ENCODE data around the gene WHAMM. TPM values are rescaled to one million over a fixed set of nuclear protein-coding genes. Genes with fewer than 3 reads are reported as not detected.

Gene WHAMM
- total and polyA plus RNA-seq, 2 of the 4 experiments (the other 2 are of a cell fraction): 1.4 to 4.1 TPM

DNA sequence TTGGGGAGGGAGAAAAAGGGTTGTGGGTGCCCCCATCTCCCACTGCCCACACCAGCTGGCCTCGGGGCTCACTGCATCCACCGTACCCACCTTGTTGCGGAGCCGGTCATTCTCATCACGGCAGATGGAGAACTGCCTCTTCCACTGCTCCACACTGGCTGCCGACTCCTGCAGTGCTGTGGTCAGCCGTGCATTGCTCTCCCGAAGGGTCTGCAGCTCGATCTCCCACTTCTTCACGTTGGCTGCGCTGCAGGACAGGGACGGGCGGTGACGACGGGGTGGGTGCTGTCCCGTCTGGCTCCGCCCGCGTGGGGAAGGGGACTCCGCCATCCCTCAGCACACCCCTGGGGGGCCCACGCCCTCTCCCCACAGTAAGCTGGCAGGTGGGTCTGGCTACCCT lies 45.1 kb downstream of the WHAMM start:
- Histone ChIP-seq H2BK15ac (ENCODE audit: low read depth, low read length) (no peak overlapping the region), H3K23ac (ENCODE audit: low read depth, low read length) (no peak overlapping the region), H2BK120ac (ENCODE audit: low read depth, low read length) (no peak overlapping the region), H3K27me3 (ENCODE audit: control insufficient read depth, insufficient read depth, low read length) (no peaks in the 10 kb centered on the region), H3K4me3 (ENCODE audit: insufficient read depth, low read depth, low read length) (no peak overlapping the region), H4K20me1 (ENCODE audit: insufficient read depth, low read length) (no peaks in the 10 kb centered on the region), H4K5ac (ENCODE audit: low read depth, low read length) (no peak overlapping the region), H3K4ac (ENCODE audit: low read depth, low read length) (no peak overlapping the region), H2AFZ (replicated peaks; ENCODE audit: low read length, poor library complexity) (no peak overlapping the region), H4K8ac (ENCODE audit: low read depth in 2 of 2, low read length in 2 of 2) (no peak overlapping the region), H3K4me1 (ENCODE audit: control insufficient read depth, insufficient read depth, low read length) (peaks cover 9% of the 10 kb centered on the region; the same call in 1 of the 2 replicates), H3K14ac (replicated peaks; ENCODE audit: low read depth, low read length) (no peak overlapping the region), H3K79me1 (ENCODE audit: low read depth in 1 of 2, low read length in 2 of 2) (no peaks in the 10 kb centered on the region), H3K36me3 (ENCODE audit: control insufficient read depth, insufficient read depth, low read length) (no peaks in the 10 kb centered on the region), H3K9ac (ENCODE audit: low read depth, low read length) (no peak overlapping the region), H3K18ac (ENCODE audit: low read depth, low read length) (no peak overlapping the region), H3K27ac (ENCODE audit: insufficient read depth, low read length) (no peak overlapping the region), H2AK9ac (replicated peaks; ENCODE audit: low read depth, low read length, poor library complexity) (no peak overlapping the region), H2AK5ac (ENCODE audit: low read depth, low read length) (no peak overlapping the region), H3K9me1 (ENCODE audit: insufficient read depth, low read length) (no peaks in the 10 kb centered on the region; the same call in 1 of the 2 replicates), H3K9me3 (ENCODE audit: control insufficient read depth, insufficient read depth, low read length) (no peaks in the 10 kb centered on the region), H2BK20ac (ENCODE audit: low read depth, low read length) (no peak overlapping the region), H4K91ac (ENCODE audit: insufficient read depth, low read depth, low read length) (no peak overlapping the region), H3K56ac (ENCODE audit: extremely low read depth, insufficient read depth, low read length) (no peak overlapping the region), H3K4me2 (ENCODE audit: low read depth, low read length) (no peak overlapping the region), H2BK5ac (ENCODE audit: low read depth, low read length, poor library complexity, severe bottlenecking) (no peak overlapping the region)
- dilution Hi-C loops (cut with HindIII; ENCODE audit: low sequenced_read_pairs, unreplicated experiment): no loop called here
- intact Hi-C loops (cut with micrococcal nuclease): loop anchor here (10.0 kb wide), 1 partner anchor 100 kb away; the partner anchor contains the start of gene HOMER2
- no TSS peak for BruUV-seq (replicated peaks)
- in situ Hi-C loops (cut with MboI; ENCODE audit: low sequenced_read_pairs): no loop called here
- DNase-seq (no peak), ATAC-seq (ENCODE audit: low read depth) (no peak)
- TF ChIP-seq MXI1 (IDR thresholded peaks at IDR 0.05; ENCODE audit: borderline replicate concordance, low read depth, low read length) (no peak), USF2 (IDR thresholded peaks at IDR 0.05; ENCODE audit: low read depth, low read length) (no peak), MAFK (IDR thresholded peaks at IDR 0.05; ENCODE audit: low read depth, low read length) (no peak), POLR2A (IDR thresholded peaks at IDR 0.05; ENCODE audit: low read depth, low read length) (no peak), RAD21 (IDR thresholded peaks at IDR 0.05; ENCODE audit: low read length) (no peak), FOS (IDR thresholded peaks at IDR 0.05; ENCODE audit: low read depth, low read length) (no peak), NFE2L2 (IDR thresholded peaks at IDR 0.05; ENCODE audit: low read depth, low read length) (no peak), RCOR1 (IDR thresholded peaks at IDR 0.05; ENCODE audit: insufficient replicate concordance, low read length) (no peak), SMC3 (IDR thresholded peaks at IDR 0.05; ENCODE audit: low read depth, low read length) (no peak), CEBPB (IDR thresholded peaks at IDR 0.05; ENCODE audit: low read depth, low read length) (no peak), BHLHE40 (IDR thresholded peaks at IDR 0.05; ENCODE audit: low read depth, low read length) (no peak)
- TF ChIP-seq, protein P1, sequence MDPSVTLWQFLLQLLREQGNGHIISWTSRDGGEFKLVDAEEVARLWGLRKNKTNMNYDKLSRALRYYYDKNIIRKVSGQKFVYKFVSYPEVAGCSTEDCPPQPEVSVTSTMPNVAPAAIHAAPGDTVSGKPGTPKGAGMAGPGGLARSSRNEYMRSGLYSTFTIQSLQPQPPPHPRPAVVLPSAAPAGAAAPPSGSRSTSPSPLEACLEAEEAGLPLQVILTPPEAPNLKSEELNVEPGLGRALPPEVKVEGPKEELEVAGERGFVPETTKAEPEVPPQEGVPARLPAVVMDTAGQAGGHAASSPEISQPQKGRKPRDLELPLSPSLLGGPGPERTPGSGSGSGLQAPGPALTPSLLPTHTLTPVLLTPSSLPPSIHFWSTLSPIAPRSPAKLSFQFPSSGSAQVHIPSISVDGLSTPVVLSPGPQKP (IDR thresholded peaks at IDR 0.05; ENCODE audit: borderline replicate concordance, low read depth, low read length): no peak
- ChIA-PET CTCF (no interaction called here), POLR2A (ENCODE audit: unreplicated experiment) (no interaction called here)
- 97% methylated on average over 11 of the region's 21 CpGs; no CpG with 5 or more reads in 1 of the 2 experiments for WGBS, 2 experiments (ENCODE audit: extremely low coverage in 2 of 2, insufficient read length in 1 of 2)
